SK-N-SH treated with all-trans-retinoic acid at 6 μM for 48 hours (cell line): Measurements from ENCODE around the gene GARNL3.

Experiments
- CSDC2 ChIP-seq: fragments of 250-450 bp; sonication (Bioruptor Pico); IDR thresholded peaks from 2 replicates; pipeline ENCODE4 v1.5.0; 2020; ENCODE audit warnings: mild to moderate bottlenecking, moderate library complexity
- RARB ChIP-seq: fragments of 250-450 bp; sonication (Bioruptor Pico); IDR thresholded peaks from 2 replicates; pipeline ENCODE4 v1.8.0; 2021; ENCODE audit warnings: mild to moderate bottlenecking, moderate library complexity
- TCF4 ChIP-seq: fragments of 250-450 bp; sonication (Bioruptor Pico); IDR thresholded peaks from 2 replicates; pipeline ENCODE4 v1.8.0; 2021; ENCODE audit warnings: mild to moderate bottlenecking, moderate library complexity, borderline replicate concordance
- ZNF70 ChIP-seq: fragments of 450-650 bp; formaldehyde crosslinking; IDR thresholded peaks from 2 replicates; pipeline ENCODE4 v1.5.0; 2020; ENCODE audit warnings: mild to moderate bottlenecking, moderate library complexity
- ZNF8 ChIP-seq: fragments of 450-650 bp; formaldehyde crosslinking; IDR thresholded peaks from 2 replicates; pipeline ENCODE4 v1.5.0; 2020; ENCODE audit warnings: mild to moderate bottlenecking, moderate library complexity
- TF ChIP-seq, protein P1 (sequence below): fragments of 250-450 bp; sonication (Bioruptor Pico); IDR thresholded peaks from 2 replicates; pipeline ENCODE4 v1.8.0; 2020; ENCODE audit warnings: mild to moderate bottlenecking, moderate library complexity, borderline replicate concordance
- TF ChIP-seq, protein P2 (sequence below): fragments of 250-450 bp; sonication (Bioruptor Pico); IDR thresholded peaks from 2 replicates; pipeline ENCODE4 v1.5.1; 2020; ENCODE audit warnings: low read depth, mild to moderate bottlenecking, moderate library complexity

DNA sequence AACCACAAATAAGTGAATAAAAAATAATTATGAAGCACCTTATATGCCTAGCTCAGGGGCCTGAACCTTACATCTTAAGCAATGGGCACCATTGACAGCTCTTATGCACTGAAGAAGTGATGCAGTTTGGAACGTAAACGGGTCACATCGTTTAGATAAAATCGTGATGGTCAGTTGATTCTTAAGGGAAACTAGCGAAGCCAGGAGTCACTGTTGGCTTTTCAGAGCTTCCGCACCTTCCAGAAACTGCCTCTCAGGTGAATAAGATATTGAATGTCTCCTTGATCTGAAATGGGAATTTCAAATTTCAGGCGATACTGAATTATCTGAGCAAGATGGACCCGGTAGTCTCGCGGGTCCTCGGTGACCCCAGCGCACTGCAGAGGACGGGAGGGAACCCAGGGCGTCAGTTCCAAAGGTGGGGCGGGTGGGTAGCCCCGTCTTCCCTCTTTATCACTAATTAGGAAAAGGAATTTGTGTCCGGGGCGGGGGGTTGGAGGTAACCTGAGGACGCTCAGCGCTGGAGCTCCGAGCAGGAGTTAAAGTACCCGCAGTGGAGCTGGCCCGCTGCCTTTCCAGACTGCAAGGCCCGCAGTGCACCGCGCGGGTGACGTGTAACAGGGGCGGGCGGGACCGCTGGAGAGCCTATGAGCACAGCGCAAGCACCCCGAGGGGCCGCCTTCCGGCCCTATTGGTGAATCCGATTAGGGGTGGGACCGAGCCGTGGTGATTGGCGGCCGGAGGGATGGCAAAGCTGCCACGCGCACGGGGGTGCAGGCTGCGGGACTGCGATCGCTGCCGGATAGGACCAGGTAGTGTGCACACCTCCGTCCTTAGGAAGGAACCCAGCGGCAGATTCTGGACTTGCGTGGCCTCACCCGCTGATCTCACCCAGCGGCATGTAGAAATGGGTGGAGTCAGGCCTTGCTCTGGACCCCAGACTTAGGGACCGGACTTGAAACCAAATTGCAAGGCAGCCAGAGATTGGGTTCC lies 19.7 kb upstream of the GARNL3 start:
- TF ChIP-seq ZNF70 (CRISPR knock-in tag) = no peak
- TF ChIP-seq, protein P1, sequence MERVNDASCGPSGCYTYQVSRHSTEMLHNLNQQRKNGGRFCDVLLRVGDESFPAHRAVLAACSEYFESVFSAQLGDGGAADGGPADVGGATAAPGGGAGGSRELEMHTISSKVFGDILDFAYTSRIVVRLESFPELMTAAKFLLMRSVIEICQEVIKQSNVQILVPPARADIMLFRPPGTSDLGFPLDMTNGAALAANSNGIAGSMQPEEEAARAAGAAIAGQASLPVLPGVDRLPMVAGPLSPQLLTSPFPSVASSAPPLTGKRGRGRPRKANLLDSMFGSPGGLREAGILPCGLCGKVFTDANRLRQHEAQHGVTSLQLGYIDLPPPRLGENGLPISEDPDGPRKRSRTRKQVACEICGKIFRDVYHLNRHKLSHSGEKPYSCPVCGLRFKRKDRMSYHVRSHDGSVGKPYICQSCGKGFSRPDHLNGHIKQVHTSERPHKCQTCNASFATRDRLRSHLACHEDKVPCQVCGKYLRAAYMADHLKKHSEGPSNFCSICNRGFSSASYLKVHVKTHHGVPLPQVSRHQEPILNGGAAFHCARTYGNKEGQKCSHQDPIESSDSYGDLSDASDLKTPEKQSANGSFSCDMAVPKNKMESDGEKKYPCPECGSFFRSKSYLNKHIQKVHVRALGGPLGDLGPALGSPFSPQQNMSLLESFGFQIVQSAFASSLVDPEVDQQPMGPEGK = no peak
- no peak for TF ChIP-seq TCF4 (CRISPR knock-in tag)
- TF ChIP-seq RARB (CRISPR knock-in tag) = no peak
- TF ChIP-seq CSDC2 = no peak
- TF ChIP-seq ZNF8 (CRISPR knock-in tag) = no peak
- TF ChIP-seq, protein P2, sequence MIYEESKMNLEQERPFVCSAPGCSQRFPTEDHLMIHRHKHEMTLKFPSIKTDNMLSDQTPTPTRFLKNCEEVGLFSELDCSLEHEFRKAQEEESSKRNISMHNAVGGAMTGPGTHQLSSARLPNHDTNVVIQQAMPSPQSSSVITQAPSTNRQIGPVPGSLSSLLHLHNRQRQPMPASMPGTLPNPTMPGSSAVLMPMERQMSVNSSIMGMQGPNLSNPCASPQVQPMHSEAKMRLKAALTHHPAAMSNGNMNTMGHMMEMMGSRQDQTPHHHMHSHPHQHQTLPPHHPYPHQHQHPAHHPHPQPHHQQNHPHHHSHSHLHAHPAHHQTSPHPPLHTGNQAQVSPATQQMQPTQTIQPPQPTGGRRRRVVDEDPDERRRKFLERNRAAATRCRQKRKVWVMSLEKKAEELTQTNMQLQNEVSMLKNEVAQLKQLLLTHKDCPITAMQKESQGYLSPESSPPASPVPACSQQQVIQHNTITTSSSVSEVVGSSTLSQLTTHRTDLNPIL (CRISPR knock-in tag) = no peak
